ENCODE data around the gene TCHH. TPM values are rescaled to one million over a fixed set of nuclear protein-coding genes. Genes with fewer than 3 reads are reported as not detected.

The TCHH gene
- total RNA-seq, 2 donors from 2014 or later, result 0.91 TPM; not detected in 1

GRCh38 chr1:152137215-152137614 is 22.0 kb upstream of the TCHH start:
- TF ChIP-seq POLR2AphosphoS5 (IDR thresholded peaks at IDR 0.05) (no peak), POLR2A (IDR thresholded peaks at IDR 0.05) (no peak), CTCF (IDR thresholded peaks at IDR 0.05) (no peak)
- DNase-seq (ENCODE audit: low spot score), result no peak
- H3K4me3 ChIP-seq, result no peak overlapping the region
- no peaks in the 10 kb centered on the region for H3K27me3 ChIP-seq (replicated peaks; ENCODE audit: insufficient read depth)
- H3K36me3 ChIP-seq, result no peaks in the 10 kb centered on the region
- H3K27ac ChIP-seq, result no peak overlapping the region
- H3K4me1 ChIP-seq (replicated peaks), result no peaks in the 10 kb centered on the region
- no peaks in the 10 kb centered on the region for H3K9me3 ChIP-seq
- intact Hi-C loops (cut with DNase I), result no loop called here

- Histone ChIP-seq H3K4me3 (no peak overlapping the region), H3K9me3 (no peaks in the 10 kb centered on the region), H3K36me3 (no peaks in the 10 kb centered on the region), H3K27ac (no peak overlapping the region), H3K4me1 (replicated peaks) (no peaks in the 10 kb centered on the region), H3K27me3 (replicated peaks; ENCODE audit: insufficient read depth) (no peaks in the 10 kb centered on the region)
- intact Hi-C loops (cut with DNase I), result no loop called here
- no peak for TF ChIP-seq CTCF (IDR thresholded peaks at IDR 0.05)
- no peak for DNase-seq (ENCODE audit: low spot score)
These were observed 14.9 kb upstream of the TCHH start for GRCh38 chr1:152130186-152130585.

GRCh38 chr1:152127673-152128072 is 12.4 kb upstream of the TCHH start:
- no peak for DNase-seq (ENCODE audit: low spot score)
- Histone ChIP-seq H3K4me3 (no peak overlapping the region), H3K36me3 (no peaks in the 10 kb centered on the region), H3K9me3 (no peaks in the 10 kb centered on the region), H3K27ac (no peak overlapping the region), H3K27me3 (replicated peaks; ENCODE audit: insufficient read depth) (no peaks in the 10 kb centered on the region), H3K4me1 (replicated peaks) (no peaks in the 10 kb centered on the region)
- intact Hi-C loops (cut with DNase I), result no loop called here
- TF ChIP-seq CTCF (IDR thresholded peaks at IDR 0.05) (no peak), POLR2A (IDR thresholded peaks at IDR 0.05) (no peak), POLR2AphosphoS5 (IDR thresholded peaks at IDR 0.05) (no peak)

- no peaks in the 10 kb centered on the region for H3K9me3 ChIP-seq
- H3K27me3 ChIP-seq (replicated peaks; ENCODE audit: insufficient read depth), result no peaks in the 10 kb centered on the region
- no peaks in the 10 kb centered on the region for H3K36me3 ChIP-seq
- TF ChIP-seq CTCF (IDR thresholded peaks at IDR 0.05) (no peak), POLR2A (IDR thresholded peaks at IDR 0.05) (no peak), POLR2AphosphoS5 (IDR thresholded peaks at IDR 0.05) (no peak)
- H3K27ac ChIP-seq, result no peak overlapping the region
- DNase-seq (ENCODE audit: low spot score), result no peak
- intact Hi-C loops (cut with DNase I), result no loop called here
- 31% methylated on average over 6 of the region's 6 CpGs for WGBS
- H3K4me1 ChIP-seq (replicated peaks), result no peaks in the 10 kb centered on the region
- H3K4me3 ChIP-seq, result no peak overlapping the region
These were observed 10.7 kb upstream of the TCHH start for GRCh38 chr1:152125834-152126443.

GRCh38 chr1:152118915-152119314 is 3.7 kb upstream of the TCHH start:
- DNase-seq (ENCODE audit: low spot score), result no peak
- Histone ChIP-seq H3K36me3 (no peaks in the 10 kb centered on the region), H3K27ac (no peak overlapping the region), H3K4me1 (replicated peaks) (no peaks in the 10 kb centered on the region), H3K27me3 (replicated peaks; ENCODE audit: insufficient read depth) (peaks cover 2% of the 10 kb centered on the region), H3K4me3 (no peak overlapping the region), H3K9me3 (no peaks in the 10 kb centered on the region)
- TF ChIP-seq POLR2A (IDR thresholded peaks at IDR 0.05) (no peak), POLR2AphosphoS5 (IDR thresholded peaks at IDR 0.05) (no peak), CTCF (IDR thresholded peaks at IDR 0.05) (no peak)
- intact Hi-C loops (cut with DNase I), result no loop called here
- 92% methylated on average over 1 of the region's 1 CpG for WGBS

All from prostate gland (tissue), 2 donors.